D721Med (cell line): Measurements from ENCODE around the gene CNOT4.

Experiments
- DNase-seq: peaks from one replicate; pipeline ENCODE4 v3.0.0; 2011; ENCODE audit warnings: low spot score; ENCODE audit not compliant: insufficient read length
- FAIRE-seq: peaks from 2 replicates; lab custom pipeline; 2011; peaks lifted over from hg19 to GRCh38; lab: Jason Lieb, UNC
- CTCF ChIP-seq: IDR thresholded peaks from 2 replicates; pipeline ENCODE4 v1.5.1; 2012; ENCODE audit warnings: mild to moderate bottlenecking, control low read depth; ENCODE audit not compliant: insufficient read depth; ENCODE audit errors: missing control alignments

The CNOT4 gene

GRCh38 chr7:135441791-135442190 is 68.1 kb downstream of the CNOT4 start:
- FAIRE-seq (no peak), DNase-seq (no peak)

DNA sequence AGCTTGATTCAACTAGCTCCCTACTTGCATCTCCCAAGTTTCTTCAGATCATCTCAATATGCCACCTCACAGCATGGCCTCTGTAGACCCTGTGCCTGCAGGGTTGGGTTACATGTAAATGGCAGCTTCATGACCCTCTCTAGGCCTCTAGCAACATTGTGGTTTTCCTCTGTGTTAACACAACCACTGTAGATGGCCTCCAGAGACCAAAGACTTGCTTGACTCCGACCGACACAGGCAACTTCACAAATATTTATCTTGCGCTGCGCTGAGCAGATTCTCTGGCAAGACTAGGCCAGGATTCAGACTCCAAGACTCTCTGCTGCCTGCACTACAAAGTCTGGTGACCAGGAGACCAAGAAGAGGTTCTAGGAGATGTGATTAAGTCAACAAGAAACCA is 75.9 kb downstream of the CNOT4 start:
- FAIRE-seq, result no peak
- no peak for TF ChIP-seq CTCF

More at GRCh38 chr7:135441791-135442190, 68.1 kb downstream of the CNOT4 start:
- TF ChIP-seq CTCF, result no peak

DNA sequence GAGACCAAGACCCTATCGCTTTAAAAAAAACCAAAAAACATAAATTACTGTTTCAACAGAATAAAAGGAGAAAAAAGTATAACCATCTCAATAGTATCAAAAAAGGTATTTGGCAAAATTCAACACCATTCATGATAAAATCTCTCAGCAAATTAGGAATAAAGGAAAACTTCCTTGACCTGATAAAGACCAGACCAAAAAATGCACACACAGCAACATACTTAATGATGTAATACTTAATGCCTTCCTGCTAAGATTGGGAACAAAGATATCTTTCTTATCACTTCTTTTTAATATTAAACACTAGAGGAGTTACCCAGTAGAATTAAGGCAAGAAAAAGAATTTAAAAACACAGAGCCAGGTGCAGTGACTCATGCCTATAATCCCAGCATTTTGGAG is 79.3 kb downstream of the CNOT4 start:
- DNase-seq, result no peak
- no peak for FAIRE-seq
- TF ChIP-seq CTCF, result no peak

More for the DNA sequence above, 75.9 kb downstream of the CNOT4 start:
- DNase-seq, result no peak

- TF ChIP-seq CTCF, result no peak
- DNase-seq (no peak), FAIRE-seq (no peak)
Observed at GRCh38 chr7:135428879-135429278, 81.0 kb downstream of the CNOT4 start.

GRCh38 chr7:135428011-135428410 is 81.9 kb downstream of the CNOT4 start:
- DNase-seq (no peak), FAIRE-seq (no peak)
- TF ChIP-seq CTCF, result no peak

- no peak for TF ChIP-seq CTCF
- DNase-seq (no peak), FAIRE-seq (no peak)
Observed at GRCh38 chr7:135427166-135427565, 82.7 kb downstream of the CNOT4 start.

DNA sequence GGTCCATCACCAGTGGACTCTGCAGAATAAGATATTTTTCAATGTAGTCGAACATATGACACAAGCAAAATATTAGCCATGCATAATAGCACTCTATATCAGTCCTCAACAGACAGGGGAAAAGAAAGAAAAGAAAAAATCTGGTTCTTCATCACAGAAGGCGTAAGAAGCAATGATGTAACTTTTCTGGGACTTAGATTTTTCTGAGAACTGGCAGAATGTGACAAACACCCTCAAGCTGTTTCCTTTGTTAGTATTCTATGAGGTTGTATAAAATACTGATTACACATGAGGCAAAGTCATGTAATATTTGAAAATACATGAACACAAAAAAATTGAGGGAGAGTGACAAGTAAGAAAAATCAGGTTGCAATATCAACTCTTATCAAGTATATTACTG is 84.9 kb downstream of the CNOT4 start:
- TF ChIP-seq CTCF, result no peak
- DNase-seq (no peak), FAIRE-seq (peak; percentile 29)
